Measurements from ENCODE around the gene PSMB10. TPM values are rescaled to one million over a fixed set of nuclear protein-coding genes. Genes with fewer than 3 reads are reported as not detected.
"Not testable (repeated sequence)": the region's sequence is repeated elsewhere in the genome, so short reads cannot be mapped to it uniquely, and the experiment has no call there.

Gene PSMB10
- total and polyA plus RNA-seq, 2 donors (not counting 1 experiment from before 2014, with no cell fraction given): 18.1 to 66.9 TPM

DNA sequence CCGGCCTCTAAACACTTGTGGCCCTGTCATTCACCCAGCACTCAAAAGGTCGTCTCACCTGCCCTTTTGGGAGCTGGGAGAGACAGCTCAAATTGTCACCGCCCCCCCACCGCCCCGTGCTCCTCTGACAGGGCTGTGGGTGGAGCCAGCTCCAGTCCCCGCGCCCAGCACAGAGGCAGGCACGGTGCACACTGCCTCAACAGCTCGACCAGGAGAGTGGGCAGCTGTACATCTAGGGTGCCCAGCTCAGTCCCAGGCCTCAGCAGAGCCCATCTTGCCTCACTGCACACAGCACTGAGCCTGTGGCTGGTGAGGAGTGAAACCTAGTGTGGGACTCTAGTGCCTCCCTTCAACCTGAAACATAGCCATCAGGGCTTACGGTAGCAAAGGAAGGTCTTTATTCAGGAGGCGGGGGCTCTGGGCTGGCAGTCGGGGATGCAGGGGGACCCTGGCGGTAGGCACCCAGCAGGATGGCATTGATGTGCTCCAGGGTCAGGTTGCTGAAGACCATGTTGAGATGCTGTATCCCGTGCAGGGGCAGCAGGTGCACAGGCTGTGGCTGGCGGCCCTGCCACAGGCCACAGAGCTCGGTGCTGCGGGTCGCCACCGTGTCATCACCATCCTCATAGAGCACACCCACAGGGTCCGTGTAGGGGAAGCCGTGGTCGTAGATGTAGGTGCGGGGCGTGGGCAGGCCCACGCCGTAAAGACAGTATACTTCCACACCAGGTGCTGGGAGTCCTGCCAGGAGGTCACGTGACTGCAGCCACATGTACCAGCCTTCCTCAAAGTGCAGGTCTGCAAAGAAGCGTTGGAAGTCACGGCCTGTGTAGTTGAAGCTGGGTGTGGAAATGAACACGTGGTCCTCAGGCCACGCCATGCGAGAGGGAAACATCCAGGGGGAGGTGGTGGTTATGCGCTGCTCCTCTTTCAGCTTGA, 3.1 kb upstream of the PSMB10 start:
- no peak for TF ChIP-seq EZH2 (IDR thresholded peaks at IDR 0.05; ENCODE audit: low read length, missing control alignments)
- TF ChIP-seq, protein P1, sequence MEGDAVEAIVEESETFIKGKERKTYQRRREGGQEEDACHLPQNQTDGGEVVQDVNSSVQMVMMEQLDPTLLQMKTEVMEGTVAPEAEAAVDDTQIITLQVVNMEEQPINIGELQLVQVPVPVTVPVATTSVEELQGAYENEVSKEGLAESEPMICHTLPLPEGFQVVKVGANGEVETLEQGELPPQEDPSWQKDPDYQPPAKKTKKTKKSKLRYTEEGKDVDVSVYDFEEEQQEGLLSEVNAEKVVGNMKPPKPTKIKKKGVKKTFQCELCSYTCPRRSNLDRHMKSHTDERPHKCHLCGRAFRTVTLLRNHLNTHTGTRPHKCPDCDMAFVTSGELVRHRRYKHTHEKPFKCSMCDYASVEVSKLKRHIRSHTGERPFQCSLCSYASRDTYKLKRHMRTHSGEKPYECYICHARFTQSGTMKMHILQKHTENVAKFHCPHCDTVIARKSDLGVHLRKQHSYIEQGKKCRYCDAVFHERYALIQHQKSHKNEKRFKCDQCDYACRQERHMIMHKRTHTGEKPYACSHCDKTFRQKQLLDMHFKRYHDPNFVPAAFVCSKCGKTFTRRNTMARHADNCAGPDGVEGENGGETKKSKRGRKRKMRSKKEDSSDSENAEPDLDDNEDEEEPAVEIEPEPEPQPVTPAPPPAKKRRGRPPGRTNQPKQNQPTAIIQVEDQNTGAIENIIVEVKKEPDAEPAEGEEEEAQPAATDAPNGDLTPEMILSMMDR (conservative IDR thresholded peaks at IDR 0.05 in 1 of 2, IDR thresholded peaks at IDR 0.05 in 1 of 2; ENCODE audit: low read depth in 1 of 2, low read length in 2 of 2): no peak
- Histone ChIP-seq H3K27ac (ENCODE audit: insufficient read depth, low read length) (no peak overlapping the region), H3K4me1 (ENCODE audit: control insufficient read depth, extremely low read depth, insufficient read depth, low read length) (peaks cover 20% of the 10 kb centered on the region), H2AFZ (ENCODE audit: low read length) (no peak overlapping the region), H3K79me2 (ENCODE audit: control insufficient read depth, insufficient read depth, low read length) (peaks cover 5% of the 10 kb centered on the region), H4K20me1 (ENCODE audit: control insufficient read depth, extremely low read depth, insufficient read depth, low read length) (no peaks in the 10 kb centered on the region), H3K9ac (ENCODE audit: insufficient read depth, low read length) (no peak overlapping the region), H3K9me3 (ENCODE audit: control insufficient read depth, insufficient read depth, low read depth, low read length) (no peaks in the 10 kb centered on the region), H3K4me3 (replicated peaks in 1 of 4; ENCODE audit: control extremely low read depth in 1 of 4, insufficient read depth in 1 of 4, low read depth in 3 of 4, low read length in 4 of 4) (no peak overlapping the region), H3K27me3 (ENCODE audit: control insufficient read depth, insufficient read depth, low read length) (no peaks in the 10 kb centered on the region), H3K36me3 (ENCODE audit: control insufficient read depth, insufficient read depth, low read length) (peaks cover 36% of the 10 kb centered on the region), H3K4me2 (ENCODE audit: extremely low read depth, insufficient read depth, low read length) (no peak overlapping the region)
- DNase-seq (ENCODE audit: low read depth in 2 of 2): no peak

DNA sequence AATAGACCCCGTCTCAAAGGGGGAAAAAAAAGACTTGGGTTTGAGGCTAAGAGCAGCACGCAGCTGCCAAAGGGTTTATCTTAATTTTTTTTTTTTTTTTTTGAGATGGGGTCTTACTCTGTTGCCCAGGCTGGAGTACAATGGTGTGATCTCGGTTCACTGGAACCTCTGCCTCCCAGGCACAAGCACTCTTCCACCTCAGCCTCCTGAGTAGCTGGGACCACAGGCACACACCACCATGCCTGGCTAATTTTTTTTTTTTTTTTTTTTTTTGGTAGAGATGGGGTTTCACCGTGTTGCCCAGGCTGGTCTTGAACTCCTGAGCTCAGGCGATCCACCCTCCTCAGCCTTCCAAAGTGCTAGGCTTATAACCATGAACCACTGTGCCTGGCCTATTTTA, 1.1 kb upstream of the PSMB10 start:
- H2AFZ ChIP-seq (ENCODE audit: low read length); H3K9ac ChIP-seq (ENCODE audit: insufficient read depth, low read length); H3K79me2 ChIP-seq (ENCODE audit: control insufficient read depth, insufficient read depth, low read length); DNase-seq (ENCODE audit: low read depth in 2 of 2); H3K27me3 ChIP-seq (ENCODE audit: control insufficient read depth, insufficient read depth, low read length); H4K20me1 ChIP-seq (ENCODE audit: control insufficient read depth, extremely low read depth, insufficient read depth, low read length); H3K4me3 ChIP-seq (replicated peaks in 1 of 4; ENCODE audit: control extremely low read depth in 1 of 4, insufficient read depth in 1 of 4, low read depth in 3 of 4, low read length in 4 of 4); H3K9me3 ChIP-seq (ENCODE audit: control insufficient read depth, insufficient read depth, low read depth, low read length): not testable (repeated sequence)
- Histone ChIP-seq H3K4me2 (ENCODE audit: extremely low read depth, insufficient read depth, low read length) (peak overlapping the region; percentile 94), H3K4me1 (ENCODE audit: control insufficient read depth, extremely low read depth, insufficient read depth, low read length) (peaks cover 14% of the 10 kb centered on the region), H3K27ac (ENCODE audit: insufficient read depth, low read length) (peak overlapping the region; percentile 88), H3K36me3 (ENCODE audit: control insufficient read depth, insufficient read depth, low read length) (peaks cover 22% of the 10 kb centered on the region)

DNA sequence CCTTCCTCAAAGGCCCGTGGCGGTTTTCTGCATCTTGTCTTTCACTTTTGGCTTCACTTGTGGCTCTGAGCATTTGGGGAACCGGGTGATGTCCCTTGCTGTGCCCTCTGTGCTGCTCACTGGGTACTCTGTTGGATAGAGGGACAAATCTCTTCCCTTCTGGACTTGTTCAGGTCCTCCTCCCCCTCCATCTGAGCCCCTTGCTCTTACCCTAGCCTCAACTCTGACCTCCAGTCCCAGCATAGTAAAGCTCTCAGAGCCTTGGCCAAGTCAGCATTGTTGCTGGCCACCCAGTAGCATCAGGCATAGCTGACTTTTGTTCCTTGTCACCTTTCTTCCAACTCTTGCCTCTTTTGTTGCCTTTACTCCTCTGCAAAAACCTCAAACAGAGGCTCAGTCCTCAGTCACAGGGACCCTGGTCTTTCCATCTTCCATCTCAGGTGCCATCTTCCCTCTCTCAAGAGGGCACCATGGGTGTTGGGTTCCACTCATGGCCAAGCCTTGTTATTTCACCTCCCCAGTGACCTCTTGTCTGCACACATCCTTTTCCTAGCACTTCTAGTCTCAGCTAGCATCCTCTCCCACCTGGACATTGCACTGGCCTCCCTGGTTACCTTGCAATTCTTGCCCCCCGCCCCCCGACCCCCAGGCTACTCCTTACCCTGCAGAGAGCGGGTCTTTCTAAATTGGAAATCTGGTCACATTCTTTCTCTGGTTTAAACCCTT, 393 bp upstream of the PSMB10 start:
- Histone ChIP-seq H2AFZ (ENCODE audit: low read length) (peak overlapping the region; percentile 49), H3K4me2 (ENCODE audit: extremely low read depth, insufficient read depth, low read length) (peak overlapping the region; percentile 94)

More for the DNA sequence above, 393 bp upstream of the PSMB10 start:
- Histone ChIP-seq H3K9me3 (ENCODE audit: control insufficient read depth, insufficient read depth, low read depth, low read length) (no peaks in the 10 kb centered on the region), H3K27ac (ENCODE audit: insufficient read depth, low read length) (peak overlapping the region; percentile 88), H3K27me3 (ENCODE audit: control insufficient read depth, insufficient read depth, low read length) (no peaks in the 10 kb centered on the region), H3K4me1 (ENCODE audit: control insufficient read depth, extremely low read depth, insufficient read depth, low read length) (peaks cover 14% of the 10 kb centered on the region), H3K4me3 (replicated peaks in 1 of 4; ENCODE audit: control extremely low read depth in 1 of 4, insufficient read depth in 1 of 4, low read depth in 3 of 4, low read length in 4 of 4) (peak overlapping the region; percentile 67 to 95 (median 74)), H4K20me1 (ENCODE audit: control insufficient read depth, extremely low read depth, insufficient read depth, low read length) (no peaks in the 10 kb centered on the region), H3K9ac (ENCODE audit: insufficient read depth, low read length) (peak overlapping the region; percentile 77), H3K79me2 (ENCODE audit: control insufficient read depth, insufficient read depth, low read length) (peaks cover 5% of the 10 kb centered on the region), H3K36me3 (ENCODE audit: control insufficient read depth, insufficient read depth, low read length) (peaks cover 20% of the 10 kb centered on the region)
- no peak for DNase-seq (ENCODE audit: low read depth in 2 of 2)
- TF ChIP-seq, protein P1 (conservative IDR thresholded peaks at IDR 0.05 in 1 of 2, IDR thresholded peaks at IDR 0.05 in 1 of 2; ENCODE audit: low read depth in 1 of 2, low read length in 2 of 2): no peak
- TF ChIP-seq EZH2 (IDR thresholded peaks at IDR 0.05; ENCODE audit: low read length, missing control alignments): no peak

Measured in fibroblast of lung (primary cell).